ENCODE data around the gene NOVA1.

NOVA1 gene

GRCh38 chr14:26594148-26594547 lies 3.7 kb downstream of the NOVA1 start:
- DNase-seq (ENCODE audit: low spot score) = no peak

GRCh38 chr14:26593357-26593756 lies 4.5 kb downstream of the NOVA1 start:
- no peak for DNase-seq (ENCODE audit: low spot score)

GRCh38 chr14:26589925-26590324 lies 7.9 kb downstream of the NOVA1 start:
- no peak for DNase-seq (ENCODE audit: low spot score)

- no peak for DNase-seq (ENCODE audit: low spot score)
Observed at GRCh38 chr14:26577711-26578110, 20.1 kb downstream of the NOVA1 start.

DNA sequence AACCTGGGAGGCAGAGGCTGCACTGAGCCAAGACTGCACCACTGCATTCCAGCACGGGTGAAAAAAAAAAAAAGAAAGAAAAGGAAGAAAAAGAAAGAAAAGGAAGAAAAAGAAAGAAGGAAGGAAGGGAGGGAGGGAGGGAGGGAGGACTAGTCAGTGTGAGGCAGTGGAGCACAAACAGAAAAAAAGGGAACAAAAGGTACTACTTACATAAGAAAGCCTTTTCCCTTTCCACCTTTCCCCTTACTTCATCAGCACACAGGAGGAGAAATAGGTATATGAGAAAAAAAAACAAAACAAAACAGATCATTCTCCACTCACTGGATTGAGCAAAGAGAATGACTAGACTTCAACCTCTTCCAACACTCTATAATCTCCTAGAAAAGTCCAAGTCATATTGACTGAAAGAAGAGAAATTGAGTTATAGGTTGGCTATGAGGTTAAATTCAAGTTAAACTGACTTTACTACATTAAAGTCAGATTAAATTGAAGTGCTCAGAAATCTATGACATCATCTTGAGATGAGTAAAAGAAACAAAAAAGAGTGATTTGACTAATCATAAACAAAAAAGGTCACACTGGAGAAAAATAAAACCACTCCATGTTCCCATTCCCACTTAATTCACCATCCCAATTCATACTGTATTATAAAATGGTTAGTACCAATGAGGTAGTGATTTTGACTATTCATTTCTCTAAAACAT lies 43.6 kb downstream of the NOVA1 start:
- no peak for DNase-seq (ENCODE audit: low spot score)

- DNase-seq (ENCODE audit: low spot score) = no peak
Observed at GRCh38 chr14:26549571-26549970, 48.3 kb downstream of the NOVA1 start.

- DNase-seq (ENCODE audit: low spot score) = no peak
Observed at GRCh38 chr14:26548406-26548805, 49.4 kb downstream of the NOVA1 start.

DNA sequence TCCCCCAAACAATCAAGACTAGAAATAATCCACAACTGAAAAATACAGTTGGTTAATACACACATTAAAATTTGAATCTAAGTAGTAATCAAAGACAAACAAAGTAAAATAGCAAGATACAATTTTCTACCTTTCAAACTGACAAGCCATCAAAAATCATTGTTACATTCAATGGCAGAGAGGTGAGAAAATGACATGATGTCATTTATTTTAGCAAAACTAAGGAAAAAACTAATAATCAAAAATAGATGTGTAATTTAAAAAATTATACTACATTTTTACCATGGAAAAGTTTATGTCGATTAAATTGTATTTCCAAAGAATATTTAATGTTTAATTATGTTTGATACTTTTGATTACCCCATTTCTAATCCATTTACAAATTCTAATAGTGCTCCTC lies 59.7 kb downstream of the NOVA1 start:
- no peak for DNase-seq (ENCODE audit: low spot score)

DNA sequence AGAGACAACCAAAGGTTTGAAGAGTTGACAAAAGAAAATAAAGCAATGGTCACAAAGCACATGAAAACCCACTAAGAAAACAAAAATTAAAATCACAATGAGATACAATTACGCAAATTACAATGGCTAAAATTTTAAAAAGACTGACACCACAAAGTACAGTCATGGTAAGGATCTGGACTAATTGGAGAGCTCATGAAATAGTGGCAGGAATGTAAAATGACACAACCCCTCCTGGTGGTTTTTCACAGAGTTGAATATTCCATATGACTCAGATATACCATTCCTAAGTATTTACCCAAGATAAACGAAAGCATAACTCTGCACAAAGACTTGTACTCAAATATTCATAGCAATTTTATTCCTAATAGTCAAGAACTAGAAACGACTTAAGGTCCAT lies 65.9 kb downstream of the NOVA1 start:
- DNase-seq (ENCODE audit: low spot score) = no peak

- no peak for DNase-seq (ENCODE audit: low spot score)
Observed at GRCh38 chr14:26528415-26529182, 69.2 kb downstream of the NOVA1 start.

DNA sequence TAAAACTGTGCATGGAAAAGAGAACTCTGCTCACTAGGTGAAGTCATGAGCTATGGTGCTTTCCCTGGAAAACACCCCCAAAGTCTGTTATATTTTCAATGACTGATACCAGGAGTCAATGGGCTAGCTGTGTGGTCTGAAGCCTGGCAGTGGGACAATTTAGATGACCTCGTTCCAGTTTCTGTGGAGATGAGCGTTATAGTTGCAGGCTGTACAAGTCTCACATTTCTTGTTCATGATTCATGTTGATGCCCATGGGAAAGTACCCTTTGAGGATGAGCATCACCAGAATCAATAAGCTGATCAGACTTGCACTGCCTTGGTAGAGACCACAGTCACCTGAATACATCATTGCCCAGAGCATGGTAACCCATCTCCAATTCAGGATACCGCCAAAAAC lies 70.7 kb downstream of the NOVA1 start:
- DNase-seq (ENCODE audit: low spot score) = no peak

GRCh38 chr14:26526137-26526536 lies 71.7 kb downstream of the NOVA1 start:
- no peak for DNase-seq (ENCODE audit: low spot score)

- DNase-seq (ENCODE audit: low spot score) = no peak
Observed at GRCh38 chr14:26525085-26525484, 72.7 kb downstream of the NOVA1 start.

GRCh38 chr14:26522967-26523366 lies 74.9 kb downstream of the NOVA1 start:
- no peak for DNase-seq (ENCODE audit: low spot score)

DNA sequence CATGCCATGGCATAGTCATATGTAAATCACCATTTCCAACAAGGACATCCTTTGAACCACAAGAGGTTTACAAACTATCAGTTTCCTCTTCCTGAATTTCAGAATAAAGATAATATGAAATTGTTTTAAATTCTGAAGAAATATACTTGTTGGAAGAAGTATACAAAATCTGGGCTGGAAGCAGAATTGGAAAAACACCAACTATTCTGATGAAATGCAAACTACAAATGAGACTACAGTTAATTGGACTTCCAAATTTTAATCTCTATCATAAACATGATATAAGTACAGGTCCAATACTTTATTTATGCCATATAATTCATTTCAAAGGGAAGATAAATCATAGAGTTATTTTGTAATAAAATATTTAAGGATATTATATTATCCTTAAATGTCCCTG lies 80.1 kb downstream of the NOVA1 start:
- DNase-seq (ENCODE audit: low spot score) = no peak

DNA sequence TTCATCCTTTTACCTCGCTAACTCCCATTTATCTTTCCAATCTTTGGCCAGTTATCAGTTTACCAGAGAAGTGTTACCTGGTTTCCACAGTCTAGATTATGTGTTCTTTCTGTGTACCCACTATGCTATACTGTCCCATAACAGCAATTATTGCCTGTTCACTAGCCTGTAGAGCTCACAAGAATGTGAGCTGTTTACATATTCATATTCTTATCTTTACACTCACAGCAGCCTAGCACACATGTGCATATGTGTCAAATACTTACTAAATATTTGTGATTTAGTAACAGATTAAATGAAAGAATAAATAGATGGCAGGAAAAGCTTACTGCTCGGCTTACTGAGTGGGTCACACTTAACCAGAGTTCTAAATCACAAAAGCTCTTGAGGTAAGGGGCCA lies 97.8 kb downstream of the NOVA1 start:
- no peak for DNase-seq (ENCODE audit: low spot score)

- no peak for DNase-seq (ENCODE audit: low spot score)
Observed at GRCh38 chr14:26499546-26499945, 98.3 kb downstream of the NOVA1 start.

DNA sequence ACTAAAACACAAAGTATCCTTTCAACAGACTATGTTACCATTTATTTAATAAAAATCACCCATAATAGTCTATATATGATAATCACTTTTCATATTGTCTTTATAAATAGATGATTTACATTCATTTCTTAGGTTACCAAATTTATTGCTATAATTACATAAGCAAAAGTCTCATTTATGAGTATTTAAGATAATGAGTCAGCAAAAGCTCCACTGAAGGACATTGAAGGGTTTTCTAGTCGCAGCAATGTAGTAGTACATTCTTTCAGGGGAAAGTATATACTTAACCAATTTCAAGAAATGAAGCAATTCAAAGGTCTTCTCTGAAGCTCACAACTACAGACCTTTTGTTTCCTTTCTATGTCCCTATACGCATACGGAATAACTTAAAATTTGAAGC lies 110.9 kb downstream of the NOVA1 start:
- no peak for DNase-seq (ENCODE audit: low spot score)

DNA sequence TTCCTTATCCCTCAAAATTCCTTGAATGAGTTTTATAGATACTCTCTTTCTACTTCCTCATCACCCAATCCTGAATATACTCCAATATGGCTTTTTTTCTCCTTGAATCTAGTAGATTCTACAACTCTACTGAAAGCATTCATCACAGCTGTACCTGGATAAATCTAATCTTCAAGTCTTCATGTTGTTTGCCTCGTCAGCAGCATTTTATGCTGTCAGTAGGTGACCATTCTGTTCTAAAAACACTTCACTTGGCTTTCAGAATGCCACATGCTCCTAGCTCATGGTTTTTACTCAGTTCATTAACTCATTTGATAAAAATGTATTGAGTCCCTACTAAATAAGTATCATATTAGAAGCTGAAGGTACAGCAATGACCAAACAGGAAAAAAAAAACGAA lies 113.3 kb downstream of the NOVA1 start:
- DNase-seq (ENCODE audit: low spot score) = no peak

GRCh38 chr14:26478967-26479366 lies 118.9 kb downstream of the NOVA1 start:
- no peak for DNase-seq (ENCODE audit: low spot score)

DNA sequence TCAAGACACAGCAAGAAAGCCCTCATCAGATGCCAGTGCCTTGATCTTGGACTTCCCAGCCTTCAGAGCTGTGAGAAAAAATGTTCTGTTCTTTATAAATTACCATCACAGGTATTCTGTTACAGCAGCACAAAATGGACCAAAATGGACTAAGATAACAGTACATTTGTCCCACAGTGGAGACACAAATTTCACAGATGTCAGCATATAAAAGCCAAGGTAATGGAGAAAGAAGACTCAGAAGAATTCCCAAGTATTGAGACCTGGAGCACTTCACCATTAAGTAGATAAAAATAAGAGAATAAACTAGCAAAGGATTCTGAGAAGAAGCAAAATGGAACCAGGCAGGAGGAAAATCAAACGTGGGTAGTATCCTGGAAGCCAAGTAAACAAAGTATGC lies 131.0 kb downstream of the NOVA1 start:
- no peak for DNase-seq (ENCODE audit: low spot score)

GRCh38 chr14:26463136-26463535 lies 134.7 kb downstream of the NOVA1 start:
- no peak for DNase-seq (ENCODE audit: low spot score)

DNA sequence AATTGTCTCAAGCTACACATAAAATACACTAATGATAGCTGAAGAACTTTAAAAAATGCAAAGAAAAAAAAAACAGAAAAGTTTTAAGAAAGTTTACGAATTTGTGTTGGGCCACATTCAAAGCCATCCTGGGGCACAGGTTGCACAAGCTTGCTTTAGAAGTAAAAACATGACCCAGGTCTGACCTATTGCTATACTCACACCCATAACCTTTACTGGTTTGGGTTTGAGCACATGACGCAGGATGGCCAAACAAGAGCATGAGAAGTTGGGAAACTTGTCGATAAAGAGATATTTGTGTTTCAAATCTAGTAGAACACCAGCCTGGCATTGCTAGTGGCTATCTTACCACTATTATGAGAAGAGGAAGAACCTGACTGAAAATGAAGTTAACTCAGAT lies 143.7 kb downstream of the NOVA1 start:
- DNase-seq (ENCODE audit: low spot score) = no peak
